ENCODE measurements around the gene MCF2L2. TPM values are rescaled to one million over a fixed set of nuclear protein-coding genes. Genes with fewer than 3 reads are reported as not detected.

MCF2L2 gene
- total RNA-seq, 1 donor from 2014 or later: 0.43 TPM

DNA sequence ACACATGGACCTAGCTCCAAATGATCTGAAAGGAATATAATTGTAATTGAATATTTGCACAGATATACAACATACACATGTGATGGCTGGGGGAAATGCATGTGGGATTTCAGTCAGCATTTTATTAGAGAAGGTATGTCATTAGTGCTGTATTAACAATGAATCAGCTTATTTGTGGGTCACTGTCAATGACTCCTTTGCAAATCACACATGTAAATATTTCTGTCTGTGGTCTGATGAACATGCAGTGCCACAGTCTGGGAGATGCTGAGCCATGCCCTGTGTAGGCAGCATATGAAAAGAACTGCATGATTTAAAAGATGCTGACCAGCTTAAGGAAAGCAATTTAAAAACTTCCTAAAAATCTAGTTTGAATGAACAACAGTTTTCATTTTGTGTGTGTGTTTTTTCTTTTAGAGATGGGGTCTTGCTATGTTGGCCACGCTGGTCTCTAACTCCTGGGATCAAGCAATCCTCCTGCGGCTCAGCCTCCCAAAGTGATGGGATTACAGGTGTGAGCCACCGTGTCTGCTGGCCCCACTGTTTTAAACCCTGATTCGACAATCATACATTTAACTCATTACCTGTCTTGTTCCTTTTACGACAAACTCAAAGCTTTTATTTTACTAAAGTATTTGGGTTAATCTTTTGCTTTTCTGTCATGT lies 176.2 kb downstream of the MCF2L2 start:
- peaks cover 3% of the 10 kb centered on the region for H3K36me3 Mint-ChIP-seq (ENCODE audit: insufficient read depth)
- peaks cover 13% of the 10 kb centered on the region for H3K4me1 Mint-ChIP-seq (ENCODE audit: low read depth)
- DNase-seq (ENCODE audit: low spot score, unreplicated experiment): no peak
- H3K9me3 Mint-ChIP-seq (ENCODE audit: low read depth): no peaks in the 10 kb centered on the region
- H3K27ac Mint-ChIP-seq: peak overlapping the region; percentile 62
- H3K4me3 Mint-ChIP-seq (ENCODE audit: low read depth): peak overlapping the region; percentile 77
- H3K27me3 Mint-ChIP-seq: peaks cover 12% of the 10 kb centered on the region
- TF ChIP-seq, protein P1, sequence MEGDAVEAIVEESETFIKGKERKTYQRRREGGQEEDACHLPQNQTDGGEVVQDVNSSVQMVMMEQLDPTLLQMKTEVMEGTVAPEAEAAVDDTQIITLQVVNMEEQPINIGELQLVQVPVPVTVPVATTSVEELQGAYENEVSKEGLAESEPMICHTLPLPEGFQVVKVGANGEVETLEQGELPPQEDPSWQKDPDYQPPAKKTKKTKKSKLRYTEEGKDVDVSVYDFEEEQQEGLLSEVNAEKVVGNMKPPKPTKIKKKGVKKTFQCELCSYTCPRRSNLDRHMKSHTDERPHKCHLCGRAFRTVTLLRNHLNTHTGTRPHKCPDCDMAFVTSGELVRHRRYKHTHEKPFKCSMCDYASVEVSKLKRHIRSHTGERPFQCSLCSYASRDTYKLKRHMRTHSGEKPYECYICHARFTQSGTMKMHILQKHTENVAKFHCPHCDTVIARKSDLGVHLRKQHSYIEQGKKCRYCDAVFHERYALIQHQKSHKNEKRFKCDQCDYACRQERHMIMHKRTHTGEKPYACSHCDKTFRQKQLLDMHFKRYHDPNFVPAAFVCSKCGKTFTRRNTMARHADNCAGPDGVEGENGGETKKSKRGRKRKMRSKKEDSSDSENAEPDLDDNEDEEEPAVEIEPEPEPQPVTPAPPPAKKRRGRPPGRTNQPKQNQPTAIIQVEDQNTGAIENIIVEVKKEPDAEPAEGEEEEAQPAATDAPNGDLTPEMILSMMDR (IDR thresholded peaks at IDR 0.05; ENCODE audit: unreplicated experiment): no peak

DNA sequence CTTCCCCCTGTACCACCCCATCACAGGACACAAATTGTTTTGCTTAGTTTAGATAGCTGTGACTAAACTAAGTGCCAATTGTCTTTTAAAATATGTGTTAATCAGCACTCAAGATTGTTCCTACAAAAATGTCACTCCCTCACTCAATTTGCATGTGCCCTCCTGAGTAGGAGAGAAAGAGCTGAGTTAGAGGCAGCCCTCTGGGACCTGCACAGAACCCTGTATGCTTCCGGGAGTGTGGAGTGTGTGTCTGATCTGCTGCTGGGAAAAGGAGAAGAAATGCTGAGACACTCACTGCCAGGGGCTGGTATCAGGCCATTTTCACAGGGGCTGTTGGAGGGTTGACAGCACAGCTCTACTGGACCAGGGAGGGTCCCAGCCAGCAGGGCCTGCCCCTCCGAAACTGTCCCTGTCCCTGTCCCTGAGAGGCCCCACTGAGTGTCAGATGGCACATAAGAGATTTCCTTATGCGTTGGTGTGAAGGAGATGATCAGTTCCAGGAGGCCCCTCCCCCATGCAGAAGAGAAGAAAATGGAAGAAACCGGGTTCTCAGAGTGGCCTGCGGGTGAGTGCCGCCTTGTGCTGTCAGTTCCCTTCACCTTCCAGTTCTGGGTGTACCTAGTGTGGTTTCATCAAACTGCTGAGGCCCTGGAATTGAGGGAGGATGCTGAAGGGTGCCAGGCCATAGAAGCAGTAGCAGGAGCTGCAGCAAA lies 179.3 kb downstream of the MCF2L2 start:
- Mint-ChIP-seq H3K4me1 (ENCODE audit: low read depth) (peaks cover 9% of the 10 kb centered on the region), H3K9me3 (ENCODE audit: low read depth) (no peaks in the 10 kb centered on the region), H3K27me3 (peaks cover 12% of the 10 kb centered on the region), H3K36me3 (ENCODE audit: insufficient read depth) (peaks cover 1% of the 10 kb centered on the region), H3K4me3 (ENCODE audit: low read depth) (no peak overlapping the region), H3K27ac (no peak overlapping the region)
- TF ChIP-seq, protein P1 (IDR thresholded peaks at IDR 0.05; ENCODE audit: unreplicated experiment): no peak
- DNase-seq (ENCODE audit: low spot score, unreplicated experiment): no peak

DNA sequence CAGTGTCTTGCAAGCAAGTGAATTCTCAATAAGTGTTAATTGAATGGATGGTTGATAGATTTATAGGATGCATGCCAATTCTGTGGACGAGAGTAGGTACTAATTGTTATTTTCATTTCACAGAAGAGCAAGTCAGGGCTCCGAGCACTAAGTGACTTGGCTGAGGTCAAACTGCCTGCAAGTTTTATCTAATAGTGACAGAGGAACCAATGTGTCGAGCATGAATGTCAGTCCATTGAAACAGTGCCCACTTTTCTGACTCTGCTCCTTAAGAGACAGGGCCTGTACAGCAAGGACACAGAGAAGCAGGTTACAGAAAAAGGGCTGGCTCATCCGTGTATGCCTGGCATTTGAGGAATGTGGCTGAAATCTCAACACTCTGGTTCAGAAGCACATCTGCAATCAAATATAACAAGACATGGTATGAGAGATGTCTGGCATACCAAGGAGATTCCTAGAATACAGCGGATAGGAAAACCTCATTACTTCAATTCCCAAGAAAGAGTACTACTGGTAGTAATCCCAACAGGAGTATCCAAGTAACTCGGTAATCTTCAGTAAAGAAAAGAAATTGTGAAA lies 181.3 kb downstream of the MCF2L2 start:
- DNase-seq (ENCODE audit: low spot score, unreplicated experiment): no peak
- TF ChIP-seq, protein P1 (IDR thresholded peaks at IDR 0.05; ENCODE audit: unreplicated experiment): no peak
- peaks cover 9% of the 10 kb centered on the region for H3K4me1 Mint-ChIP-seq (ENCODE audit: low read depth)
- H3K4me3 Mint-ChIP-seq (ENCODE audit: low read depth): no peak overlapping the region
- peaks cover 4% of the 10 kb centered on the region for H3K36me3 Mint-ChIP-seq (ENCODE audit: insufficient read depth)
- H3K9me3 Mint-ChIP-seq (ENCODE audit: low read depth): peaks cover 10% of the 10 kb centered on the region
- peaks cover 12% of the 10 kb centered on the region for H3K27me3 Mint-ChIP-seq
- no peak overlapping the region for H3K27ac Mint-ChIP-seq

GRCh38 chr3:183244981-183245476 lies 183.4 kb downstream of the MCF2L2 start:
- Mint-ChIP-seq H3K27ac (peak overlapping the region; percentile 60), H3K27me3 (peaks cover 6% of the 10 kb centered on the region), H3K4me3 (ENCODE audit: low read depth) (no peak overlapping the region), H3K9me3 (ENCODE audit: low read depth) (peaks cover 17% of the 10 kb centered on the region), H3K36me3 (ENCODE audit: insufficient read depth) (peaks cover 10% of the 10 kb centered on the region), H3K4me1 (ENCODE audit: low read depth) (peaks cover 9% of the 10 kb centered on the region)
- TF ChIP-seq, protein P1 (IDR thresholded peaks at IDR 0.05; ENCODE audit: unreplicated experiment): no peak
- no peak for DNase-seq (ENCODE audit: low spot score, unreplicated experiment)

GRCh38 chr3:183244219-183244618 lies 184.2 kb downstream of the MCF2L2 start:
- no peak overlapping the region for H3K4me3 Mint-ChIP-seq (ENCODE audit: low read depth)
- peaks cover 10% of the 10 kb centered on the region for H3K36me3 Mint-ChIP-seq (ENCODE audit: insufficient read depth)
- H3K27me3 Mint-ChIP-seq: no peaks in the 10 kb centered on the region
- no peak overlapping the region for H3K27ac Mint-ChIP-seq
- TF ChIP-seq, protein P1 (IDR thresholded peaks at IDR 0.05; ENCODE audit: unreplicated experiment): no peak
- DNase-seq (ENCODE audit: low spot score, unreplicated experiment): no peak
- H3K4me1 Mint-ChIP-seq (ENCODE audit: low read depth): peaks cover 9% of the 10 kb centered on the region
- peaks cover 17% of the 10 kb centered on the region for H3K9me3 Mint-ChIP-seq (ENCODE audit: low read depth)
